IPS-15b (cell line): Measurements from ENCODE around the gene OR2T5.
"Not testable (repeated sequence)": the region's sequence is repeated elsewhere in the genome, so short reads cannot be mapped to it uniquely, and the experiment has no call there.

Experiments used
- H3K27me3 ChIP-seq: one replicate; pipeline ENCODE4 v1.6.1; 2013; ENCODE audit warnings: low read length; ENCODE audit not compliant: control insufficient read depth, insufficient read depth
- H3K36me3 ChIP-seq: one replicate; pipeline ENCODE4 v1.6.1; 2013; ENCODE audit warnings: low read length; ENCODE audit not compliant: control insufficient read depth, insufficient read depth
- H3K4me1 ChIP-seq: one replicate; pipeline ENCODE4 v1.6.1; 2013; ENCODE audit warnings: mild to moderate bottlenecking, low read length; ENCODE audit not compliant: control insufficient read depth, insufficient read depth
- H3K4me3 ChIP-seq: one replicate; pipeline ENCODE4 v1.5.1; 2013; ENCODE audit warnings: low read depth, low read length
- H3K9ac ChIP-seq: one replicate; pipeline ENCODE4 v1.6.1; 2013; ENCODE audit warnings: low read depth, mild to moderate bottlenecking, low read length
- H3K9me3 ChIP-seq: one replicate; pipeline ENCODE4 v1.6.1; 2013; ENCODE audit warnings: mild to moderate bottlenecking, low read length; ENCODE audit not compliant: control insufficient read depth, insufficient read depth

Gene OR2T5

DNA sequence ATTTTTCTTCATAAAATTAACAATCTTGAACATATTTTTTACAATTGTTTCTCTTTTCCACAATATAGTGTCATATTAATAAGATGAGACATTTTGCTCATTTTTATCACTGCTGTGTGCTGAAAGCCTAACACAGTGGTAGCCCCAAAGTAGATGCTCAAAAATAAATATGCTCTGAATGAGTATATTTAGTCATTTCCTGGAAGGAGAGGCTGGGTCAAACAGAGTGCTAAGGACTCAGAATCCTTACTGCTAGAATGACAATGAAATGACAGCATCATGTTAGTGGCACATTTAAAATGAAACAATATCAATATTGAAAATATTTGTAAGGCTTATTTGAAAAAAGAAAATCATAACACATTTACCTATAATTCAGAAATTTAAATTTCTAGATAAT lies 49.1 kb downstream of the OR2T5 start:
- not testable (repeated sequence) for H3K27me3 ChIP-seq, H3K9me3 ChIP-seq, H3K9ac ChIP-seq, H3K36me3 ChIP-seq, H3K4me3 ChIP-seq, H3K4me1 ChIP-seq
